HG03439 (cell line): ENCODE data around the gene IRF6.
"Not testable (repeated sequence)": the region's sequence is repeated elsewhere in the genome, so short reads cannot be mapped to it uniquely, and the experiment has no call there.

Experiments
- ATAC-seq: cut with Tn5 transposase; IDR thresholded peaks from one replicate; pipeline ENCODE4 v1.9.1; 2021; ENCODE audit warnings: mild to moderate bottlenecking, moderate library complexity; ENCODE audit not compliant: unreplicated experiment

IRF6 gene

GRCh38 chr1:209823143-209824041 is 17.4 kb upstream of the IRF6 start:
- ATAC-seq = no peak

GRCh38 chr1:209822706-209823105 is 16.8 kb upstream of the IRF6 start:
- no peak for ATAC-seq

DNA sequence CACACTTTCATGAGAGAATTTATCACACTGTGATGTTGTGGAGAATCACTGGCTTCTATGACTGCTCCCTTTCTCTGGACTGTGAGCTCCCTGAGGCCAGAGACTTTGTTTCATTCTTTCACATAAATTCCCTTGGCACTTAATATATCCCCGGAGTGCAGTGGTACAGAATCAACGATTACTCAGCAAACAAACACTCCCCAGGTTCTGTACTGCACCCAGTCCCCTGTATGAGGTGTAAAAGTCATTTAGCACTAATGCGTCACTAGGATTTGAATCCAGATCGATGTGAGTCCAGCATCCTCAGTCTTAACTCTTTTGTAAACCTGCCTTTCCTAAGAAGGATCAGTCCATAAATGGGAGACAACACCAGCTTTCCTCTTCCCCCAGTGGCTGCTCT is 15.0 kb upstream of the IRF6 start:
- ATAC-seq = no peak

DNA sequence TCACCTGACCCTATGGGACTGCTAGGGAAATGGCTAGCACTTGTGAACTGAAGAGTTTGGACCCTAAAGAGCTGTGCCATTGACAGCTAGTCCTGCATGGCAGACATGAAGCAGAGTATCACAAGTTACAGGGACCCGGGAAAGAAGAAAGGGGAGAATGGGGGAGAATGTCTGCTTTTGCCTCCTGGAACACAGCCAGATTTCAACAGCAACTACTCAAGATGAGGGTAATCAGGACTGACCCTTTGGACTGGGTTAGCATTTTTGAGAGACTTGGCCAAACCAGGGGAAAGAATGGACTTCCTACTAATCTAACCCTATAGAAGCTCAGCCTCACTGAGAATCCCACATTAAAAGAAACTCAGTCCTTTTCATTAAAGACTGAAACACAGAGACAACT is 13.1 kb upstream of the IRF6 start:
- no peak for ATAC-seq

- no peak for ATAC-seq
These were observed 11.7 kb upstream of the IRF6 start for GRCh38 chr1:209817691-209818090.

DNA sequence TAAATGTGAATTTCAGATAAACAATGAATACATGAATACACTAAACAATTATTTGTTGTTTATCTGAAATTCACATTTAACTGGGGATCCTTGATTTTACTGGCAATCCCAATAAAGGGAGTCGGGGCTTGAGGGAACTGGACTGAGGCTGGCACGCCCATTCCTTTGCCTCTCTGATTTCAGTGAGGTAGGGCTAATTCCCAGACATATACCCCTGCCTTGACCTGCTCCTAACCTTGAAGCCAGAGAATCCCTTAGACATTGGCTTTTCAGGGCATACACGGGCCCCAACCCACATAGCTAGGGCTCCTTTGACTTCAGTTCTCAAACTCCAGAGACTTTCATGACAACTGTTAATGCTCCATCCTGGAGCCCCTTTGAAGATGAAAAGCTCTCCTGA is 11.0 kb upstream of the IRF6 start:
- no peak for ATAC-seq

DNA sequence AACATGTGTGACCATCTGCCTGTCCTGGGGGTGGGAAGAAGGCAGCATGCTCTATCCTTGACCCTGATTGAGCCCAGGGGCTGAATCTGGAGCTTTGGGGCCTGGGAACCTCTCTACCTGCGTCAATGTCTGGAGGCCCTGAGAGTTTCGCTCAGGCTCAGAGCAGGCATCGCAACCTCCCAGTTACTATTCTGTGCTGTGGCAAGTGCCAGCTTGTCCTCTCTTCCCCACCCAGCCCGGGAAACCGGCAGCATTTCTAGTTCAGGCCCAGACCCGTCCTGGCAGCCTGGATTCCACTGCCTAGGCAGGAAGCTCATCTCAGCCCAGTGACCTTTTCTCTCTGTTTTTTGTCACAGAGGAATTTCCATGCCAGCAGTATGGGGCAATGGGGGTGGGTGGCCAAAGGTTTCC is 10.0 kb upstream of the IRF6 start:
- ATAC-seq = no peak

GRCh38 chr1:209815490-209815889 is 9.5 kb upstream of the IRF6 start:
- no peak for ATAC-seq

GRCh38 chr1:209813902-209814301 is 8.0 kb upstream of the IRF6 start:
- no peak for ATAC-seq

GRCh38 chr1:209810783-209811182 is 4.8 kb upstream of the IRF6 start:
- ATAC-seq = no peak

- ATAC-seq = no peak
These were observed 3.7 kb upstream of the IRF6 start for GRCh38 chr1:209809611-209810010.

DNA sequence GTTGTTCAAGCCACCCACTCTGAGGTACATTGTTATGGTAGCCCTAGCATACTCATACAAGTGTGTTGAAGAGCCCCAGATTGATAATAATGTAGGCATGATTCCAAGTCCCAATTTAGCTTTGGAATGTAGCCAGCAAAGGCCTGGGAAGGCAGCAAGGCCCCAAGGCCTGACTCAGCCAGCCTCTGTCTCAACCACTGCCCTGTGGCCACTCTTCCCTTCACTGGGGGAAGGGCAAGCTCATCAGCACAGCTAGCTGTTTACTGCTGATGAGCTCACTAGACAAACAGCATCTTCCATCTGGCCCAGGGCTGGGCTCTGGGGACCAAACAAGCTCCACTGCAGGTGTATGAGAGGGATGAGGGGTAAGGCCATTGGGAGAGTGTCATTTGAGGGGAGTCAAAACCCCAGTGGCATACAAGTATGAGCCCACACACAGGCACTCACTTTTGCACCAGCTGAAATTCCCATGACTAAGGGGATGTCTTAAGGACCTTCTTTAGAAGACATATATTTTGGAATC is 2.2 kb upstream of the IRF6 start:
- ATAC-seq = no peak

- no peak for ATAC-seq
These were observed 1.6 kb upstream of the IRF6 start for GRCh38 chr1:209807509-209807908.

DNA sequence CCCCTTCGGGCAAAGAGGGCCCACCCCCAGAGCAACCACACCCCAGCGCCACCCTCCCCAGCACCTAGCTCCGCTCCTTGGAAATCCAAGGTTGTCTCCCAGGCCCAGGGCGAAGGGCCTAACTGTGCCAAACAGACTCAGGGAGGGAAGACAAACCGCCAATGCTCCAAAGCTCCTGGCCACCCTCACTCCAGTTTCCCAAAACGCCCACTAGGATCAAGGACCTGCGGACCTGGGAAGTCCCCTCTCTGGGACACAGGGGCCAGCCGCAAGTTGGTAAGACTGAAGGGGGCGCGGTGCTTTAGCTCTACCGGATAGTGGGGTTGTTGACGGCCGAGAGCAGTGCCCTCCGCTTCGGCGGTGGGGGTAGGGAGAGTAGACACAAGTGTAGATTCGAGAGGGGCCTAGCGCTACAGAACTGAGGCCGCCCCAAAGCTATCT is 581 bp downstream of the IRF6 start:
- no peak for ATAC-seq

DNA sequence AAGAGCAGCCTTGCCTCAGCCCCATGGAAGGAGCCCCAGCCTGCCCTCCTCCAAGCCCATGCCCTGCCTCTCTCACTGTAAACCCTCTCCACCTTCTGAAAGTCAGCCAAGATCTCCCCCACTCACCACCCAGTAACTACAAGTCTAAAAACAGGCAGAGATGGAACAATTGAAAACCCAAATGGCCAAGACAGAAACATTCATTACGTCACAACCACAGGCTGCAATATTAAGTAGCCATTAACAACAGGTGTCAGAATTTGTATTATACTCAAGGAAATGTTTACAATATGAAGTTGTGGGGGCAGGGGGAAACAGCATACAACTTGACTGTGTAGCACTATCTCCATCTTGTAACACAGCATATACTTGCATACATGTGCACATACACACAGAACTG is 2.4 kb downstream of the IRF6 start:
- no peak for ATAC-seq

GRCh38 chr1:209802780-209803152 is 3.2 kb downstream of the IRF6 start:
- ATAC-seq = no peak

DNA sequence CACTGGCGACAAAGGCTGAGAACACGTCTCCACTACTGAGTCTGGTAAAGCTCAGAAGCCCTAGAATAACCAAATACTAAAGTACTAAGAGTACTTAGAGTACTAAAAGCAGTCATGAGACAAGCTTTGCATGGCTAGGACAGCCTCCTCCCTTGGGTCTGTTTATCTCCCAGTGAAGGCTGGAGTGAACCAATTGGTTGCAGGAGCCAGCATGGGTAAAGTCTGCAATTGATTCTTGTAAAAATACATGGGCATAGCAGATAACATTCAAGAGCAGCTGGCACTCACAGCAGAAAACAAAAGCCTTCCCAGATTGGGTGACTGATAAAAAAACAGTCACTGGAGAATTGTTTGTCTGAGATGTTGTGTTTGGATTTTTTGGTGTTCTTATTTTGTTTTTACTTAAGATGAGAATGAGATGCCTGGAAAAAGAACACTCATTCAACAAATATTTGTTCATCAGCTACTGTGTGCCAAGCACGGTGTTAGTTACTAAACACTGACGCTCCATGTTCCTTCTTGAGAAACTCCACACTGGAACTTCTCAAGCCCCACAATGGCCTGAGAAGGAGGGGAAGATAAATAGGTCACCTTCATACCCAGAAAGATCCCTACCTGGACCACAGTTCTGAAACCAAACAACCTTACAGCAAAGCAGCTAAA is 3.7 kb downstream of the IRF6 start:
- ATAC-seq = no peak

GRCh38 chr1:209800984-209801834 is 4.7 kb downstream of the IRF6 start:
- no peak for ATAC-seq

GRCh38 chr1:209797978-209798639 is 7.8 kb downstream of the IRF6 start:
- ATAC-seq = no peak

DNA sequence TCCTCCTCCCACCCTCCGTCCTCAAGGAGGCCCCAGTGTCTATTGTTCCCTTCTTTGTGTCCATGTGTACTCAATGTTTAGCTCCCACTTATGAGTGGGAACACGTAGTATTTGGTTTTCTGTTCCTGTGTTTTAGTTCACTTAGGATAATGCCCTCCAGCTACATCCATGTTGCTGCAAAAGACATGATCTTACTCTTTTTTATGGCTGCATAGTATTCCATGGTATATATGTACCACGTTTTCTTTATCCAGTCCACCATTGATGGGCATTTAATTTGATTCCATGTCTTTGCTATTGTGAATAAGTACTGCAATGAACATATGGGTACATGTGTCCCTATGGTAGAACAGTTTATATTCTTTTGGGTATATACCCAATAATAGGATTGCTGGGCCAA is 12.2 kb downstream of the IRF6 start:
- ATAC-seq = not testable (repeated sequence)

DNA sequence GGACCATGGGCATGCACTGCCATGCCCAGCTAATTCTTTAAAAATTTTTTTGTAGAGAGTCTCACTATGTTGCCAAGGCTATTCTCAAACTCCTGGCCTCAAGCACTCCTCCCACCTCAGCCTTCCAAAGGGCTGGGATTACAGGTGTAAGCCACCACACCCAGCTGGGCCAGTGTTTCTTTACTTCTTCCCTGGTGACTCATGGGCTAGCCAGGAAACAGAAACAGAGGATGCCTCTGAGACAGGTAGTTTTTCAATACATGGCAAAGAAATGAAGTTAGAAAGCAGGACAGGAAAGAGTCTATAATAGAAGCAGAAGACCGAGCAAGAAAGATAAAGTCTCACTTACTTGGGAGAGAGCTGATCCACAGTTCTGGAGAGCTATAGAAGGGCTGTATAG is 14.0 kb downstream of the IRF6 start:
- no peak for ATAC-seq
